Epithelial cell of proximal tubule (primary cell): ENCODE data around the gene AFTPH. TPM values are rescaled to one million over a fixed set of nuclear protein-coding genes. Genes with fewer than 3 reads are reported as not detected.

Experiments
- DNase-seq: peaks from one replicate; pipeline ENCODE4 v3.0.0-alpha.2; 2011; ENCODE audit warnings: low read depth
- H3K4me3 ChIP-seq: 2 replicates; pipeline ENCODE4 v1.5.1; 2011; ENCODE audit warnings: low read depth, mild to moderate bottlenecking, low read length
- total RNA-seq: library from RNA; depleted of rRNA; stranded (reverse); fragments of >200 nt; gene quantifications from 2 replicates; pipeline ENCODE4 v1.2.3, GENCODE V29; 2015
- TF ChIP-seq, protein P1 (sequence below): conservative IDR thresholded peaks from 2 replicates; pipeline ENCODE4 v1.5.1; 2012; ENCODE audit warnings: low read depth, mild to moderate bottlenecking, low read length

The AFTPH gene
- total RNA-seq, 1 donor from 2014 or later: 12.1 TPM

DNA sequence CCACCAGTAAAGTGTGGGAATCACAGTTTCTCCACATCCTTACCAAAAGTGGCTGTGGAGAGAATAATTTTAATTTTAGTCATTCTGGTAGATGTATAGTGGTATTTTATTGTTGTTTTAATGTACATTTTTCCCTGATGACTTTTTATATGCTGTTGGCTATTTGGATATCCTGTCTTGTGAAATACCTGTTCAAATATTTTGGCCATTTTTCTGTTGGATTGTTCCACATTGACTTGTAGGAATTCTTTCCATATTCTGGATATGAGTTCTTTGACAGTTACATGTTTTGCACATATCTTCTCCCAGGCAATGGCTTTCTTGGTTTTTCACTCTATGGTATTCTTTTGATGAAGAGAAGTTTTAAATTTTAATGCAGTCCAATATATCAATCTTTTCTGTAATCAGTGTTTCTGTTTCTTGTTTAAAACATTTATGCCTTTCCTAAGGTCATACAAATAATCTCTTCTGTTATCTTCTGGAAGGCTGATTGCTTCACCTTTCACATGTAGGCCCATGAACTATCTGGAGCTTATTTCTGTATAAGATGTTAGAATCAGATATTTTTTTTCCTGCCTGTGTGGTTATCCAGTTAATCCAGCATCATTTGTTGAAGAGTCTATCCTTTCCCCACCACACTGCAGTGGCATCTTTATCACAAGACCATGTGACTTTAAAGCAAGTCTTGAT lies 19.0 kb downstream of the AFTPH start:
- TF ChIP-seq, protein P1, sequence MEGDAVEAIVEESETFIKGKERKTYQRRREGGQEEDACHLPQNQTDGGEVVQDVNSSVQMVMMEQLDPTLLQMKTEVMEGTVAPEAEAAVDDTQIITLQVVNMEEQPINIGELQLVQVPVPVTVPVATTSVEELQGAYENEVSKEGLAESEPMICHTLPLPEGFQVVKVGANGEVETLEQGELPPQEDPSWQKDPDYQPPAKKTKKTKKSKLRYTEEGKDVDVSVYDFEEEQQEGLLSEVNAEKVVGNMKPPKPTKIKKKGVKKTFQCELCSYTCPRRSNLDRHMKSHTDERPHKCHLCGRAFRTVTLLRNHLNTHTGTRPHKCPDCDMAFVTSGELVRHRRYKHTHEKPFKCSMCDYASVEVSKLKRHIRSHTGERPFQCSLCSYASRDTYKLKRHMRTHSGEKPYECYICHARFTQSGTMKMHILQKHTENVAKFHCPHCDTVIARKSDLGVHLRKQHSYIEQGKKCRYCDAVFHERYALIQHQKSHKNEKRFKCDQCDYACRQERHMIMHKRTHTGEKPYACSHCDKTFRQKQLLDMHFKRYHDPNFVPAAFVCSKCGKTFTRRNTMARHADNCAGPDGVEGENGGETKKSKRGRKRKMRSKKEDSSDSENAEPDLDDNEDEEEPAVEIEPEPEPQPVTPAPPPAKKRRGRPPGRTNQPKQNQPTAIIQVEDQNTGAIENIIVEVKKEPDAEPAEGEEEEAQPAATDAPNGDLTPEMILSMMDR: no peak
- no peak overlapping the region for H3K4me3 ChIP-seq
- DNase-seq: no peak

DNA sequence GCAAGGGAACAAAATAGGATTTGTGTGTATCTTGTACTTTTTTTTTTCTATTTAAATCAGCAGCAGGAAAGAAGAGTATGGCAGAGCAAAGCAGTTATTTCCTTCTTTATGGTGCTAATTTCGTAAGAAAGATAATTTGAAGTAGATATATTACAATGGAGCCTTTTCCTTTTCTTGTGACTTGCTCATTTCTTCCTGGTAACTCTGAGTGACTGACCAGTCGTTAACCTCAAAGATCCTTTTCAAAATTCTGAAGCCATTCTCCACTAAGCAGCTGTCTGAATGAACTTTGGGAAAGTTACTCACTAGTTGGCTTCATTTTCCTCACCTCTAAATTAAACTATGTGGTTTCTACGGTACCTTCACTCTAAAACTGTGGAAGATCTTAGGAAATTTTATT lies 24.6 kb downstream of the AFTPH start:
- H3K4me3 ChIP-seq: no peak overlapping the region
- TF ChIP-seq, protein P1: no peak
- no peak for DNase-seq

DNA sequence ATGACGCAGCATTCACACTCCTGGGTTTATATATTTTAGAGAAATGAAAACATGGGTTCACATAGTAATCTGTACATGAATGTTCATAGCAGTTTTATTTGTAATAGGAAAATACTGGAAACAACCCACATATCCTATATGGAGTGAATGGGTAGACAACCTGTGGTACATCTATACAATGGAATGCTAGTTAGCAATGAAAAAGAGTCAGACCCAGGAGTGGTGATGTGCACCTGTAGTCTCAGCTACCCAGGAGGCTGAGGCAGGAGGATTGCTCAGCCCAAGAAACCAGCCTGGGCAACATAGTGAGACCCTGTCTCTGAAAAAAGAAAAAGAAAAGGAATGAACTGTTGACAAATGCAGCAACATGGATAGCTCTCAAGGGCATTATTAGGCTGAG lies 25.9 kb downstream of the AFTPH start:
- TF ChIP-seq, protein P1: no peak
- H3K4me3 ChIP-seq: no peak overlapping the region
- no peak for DNase-seq

DNA sequence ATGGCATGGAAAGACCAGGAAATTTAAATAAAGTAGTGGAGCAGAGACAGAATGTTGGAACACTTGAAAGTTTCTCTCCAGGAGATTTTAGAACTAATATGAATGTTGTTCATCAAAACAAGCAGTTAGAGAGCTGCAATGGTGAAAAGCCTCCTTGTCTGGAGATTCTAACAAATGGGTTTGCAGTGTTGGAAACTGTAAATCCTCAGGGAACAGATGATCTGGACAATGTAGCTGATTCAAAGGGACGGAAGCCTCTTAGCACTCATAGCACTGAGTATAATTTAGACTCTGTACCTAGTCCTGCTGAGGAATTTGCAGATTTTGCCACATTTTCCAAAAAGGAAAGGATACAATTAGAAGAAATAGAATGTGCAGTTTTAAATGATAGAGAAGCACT lies 27.7 kb downstream of the AFTPH start:
- H3K4me3 ChIP-seq: no peak overlapping the region
- no peak for DNase-seq
- TF ChIP-seq, protein P1: no peak

DNA sequence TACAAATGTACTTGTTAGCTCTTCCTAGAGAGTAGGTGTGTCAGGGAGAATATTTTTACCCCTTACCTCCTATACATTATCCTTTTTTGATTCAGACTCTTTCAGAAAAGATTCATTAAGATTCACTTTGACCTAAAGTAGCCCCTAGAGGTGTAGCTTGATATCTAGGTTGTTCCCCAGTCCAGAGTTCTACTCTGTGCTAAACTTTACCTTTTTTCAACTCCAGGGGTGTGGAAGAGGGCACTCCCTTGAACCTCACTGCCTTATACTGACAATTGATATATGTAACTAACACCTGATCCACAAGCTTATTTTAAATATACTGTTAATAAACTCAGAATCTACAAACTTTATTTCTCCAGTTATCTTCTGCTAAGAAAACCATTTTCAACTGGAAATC lies 30.0 kb downstream of the AFTPH start:
- DNase-seq: no peak
- TF ChIP-seq, protein P1: no peak
- no peak overlapping the region for H3K4me3 ChIP-seq

DNA sequence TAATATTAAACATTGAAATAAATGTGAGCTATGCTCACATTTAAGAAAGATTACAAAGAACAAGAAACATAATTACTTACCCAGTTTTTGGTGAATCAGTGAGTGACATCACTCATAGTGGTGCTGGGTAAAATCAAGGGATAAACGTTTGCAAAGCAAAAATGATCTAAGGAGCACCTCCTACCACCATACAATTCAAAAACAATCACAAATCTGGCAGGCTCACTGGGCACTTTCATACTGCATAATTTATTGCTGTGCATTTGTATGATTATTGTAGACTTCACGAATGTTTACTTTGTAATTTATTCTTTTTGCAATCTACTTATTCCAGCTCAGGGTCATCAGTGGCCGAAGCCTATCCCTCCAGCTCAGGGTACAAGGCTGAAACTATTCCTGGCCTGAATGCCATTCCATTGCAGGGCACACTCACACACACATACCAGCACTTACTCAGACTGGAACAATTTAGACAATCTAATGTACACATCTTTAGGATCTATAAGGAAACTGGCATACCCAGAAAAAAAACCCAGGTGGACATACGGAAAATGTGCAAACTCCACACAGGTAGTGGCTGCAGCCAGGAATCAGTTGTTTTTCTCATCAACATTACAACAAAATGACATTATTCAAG lies 34.4 kb downstream of the AFTPH start:
- TF ChIP-seq, protein P1: no peak
- no peak overlapping the region for H3K4me3 ChIP-seq
- no peak for DNase-seq
